HG02571 (cell line): ENCODE results near the gene LRP2.

ENCODE experiments used
- ATAC-seq: cut with Tn5 transposase; IDR thresholded peaks from one replicate; pipeline ENCODE4 v1.9.1; 2021; ENCODE audit warnings: mild to moderate bottlenecking, moderate library complexity; ENCODE audit not compliant: unreplicated experiment

The LRP2 gene

GRCh38 chr2:169094676-169095075, 267.7 kb downstream of the LRP2 start:
- no peak for ATAC-seq

- no peak for ATAC-seq
These were observed 268.8 kb downstream of the LRP2 start for GRCh38 chr2:169093535-169093934.

GRCh38 chr2:169091761-169092519, 270.4 kb downstream of the LRP2 start:
- ATAC-seq: no peak

GRCh38 chr2:169091256-169091655, 271.1 kb downstream of the LRP2 start:
- ATAC-seq: no peak

DNA sequence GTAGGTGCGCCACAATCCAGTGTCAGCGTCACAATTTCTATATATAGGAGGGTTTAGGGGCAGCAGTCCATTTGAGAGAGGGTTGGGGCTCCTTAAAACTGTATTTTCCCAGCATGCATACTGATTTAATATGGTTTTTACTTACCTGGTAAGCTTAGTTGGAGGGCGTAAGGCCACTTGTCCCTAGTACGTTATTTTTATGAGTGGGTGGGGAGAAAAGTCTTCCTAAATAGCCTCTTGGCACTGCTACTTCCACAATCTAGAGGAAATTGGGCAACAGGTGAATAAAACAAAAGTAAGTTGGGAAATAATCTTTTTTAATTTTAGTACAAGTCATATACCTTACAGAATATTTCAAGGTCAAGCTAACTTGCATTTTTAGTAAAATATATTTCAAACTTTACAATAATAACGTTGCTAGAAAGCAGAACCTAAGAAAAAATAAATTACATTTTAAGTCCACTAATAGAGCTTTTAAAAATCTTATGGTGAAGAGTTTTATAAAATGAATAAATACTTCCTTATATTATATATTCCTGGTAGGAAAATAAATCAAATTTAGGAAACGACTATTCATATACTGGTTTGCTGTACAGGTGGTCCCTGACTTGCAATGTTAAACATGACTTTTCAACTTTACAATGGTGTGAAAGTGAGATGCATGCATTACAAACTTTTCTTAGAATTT, 272.1 kb downstream of the LRP2 start:
- ATAC-seq: no peak

DNA sequence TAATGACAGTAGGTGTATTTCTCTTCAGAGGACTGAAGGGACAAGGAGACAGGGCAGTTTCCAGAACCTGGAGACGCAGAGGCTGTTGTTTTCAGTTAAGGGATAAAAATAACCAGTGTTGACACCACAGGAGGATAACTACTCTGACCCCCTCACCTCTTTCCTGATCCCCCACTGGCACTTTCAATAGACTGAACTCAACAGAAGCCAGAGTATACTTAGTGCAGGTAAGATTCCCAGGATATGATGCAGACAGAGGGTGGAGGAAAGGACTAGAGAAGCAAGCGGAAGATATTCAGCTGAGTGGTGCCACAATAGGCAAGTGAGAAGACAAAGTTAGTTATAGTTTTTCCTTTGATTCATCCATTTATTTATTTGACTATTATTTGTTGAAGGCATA, 273.2 kb downstream of the LRP2 start:
- no peak for ATAC-seq

- ATAC-seq: no peak
These were observed 274.5 kb downstream of the LRP2 start for GRCh38 chr2:169087757-169088379.

DNA sequence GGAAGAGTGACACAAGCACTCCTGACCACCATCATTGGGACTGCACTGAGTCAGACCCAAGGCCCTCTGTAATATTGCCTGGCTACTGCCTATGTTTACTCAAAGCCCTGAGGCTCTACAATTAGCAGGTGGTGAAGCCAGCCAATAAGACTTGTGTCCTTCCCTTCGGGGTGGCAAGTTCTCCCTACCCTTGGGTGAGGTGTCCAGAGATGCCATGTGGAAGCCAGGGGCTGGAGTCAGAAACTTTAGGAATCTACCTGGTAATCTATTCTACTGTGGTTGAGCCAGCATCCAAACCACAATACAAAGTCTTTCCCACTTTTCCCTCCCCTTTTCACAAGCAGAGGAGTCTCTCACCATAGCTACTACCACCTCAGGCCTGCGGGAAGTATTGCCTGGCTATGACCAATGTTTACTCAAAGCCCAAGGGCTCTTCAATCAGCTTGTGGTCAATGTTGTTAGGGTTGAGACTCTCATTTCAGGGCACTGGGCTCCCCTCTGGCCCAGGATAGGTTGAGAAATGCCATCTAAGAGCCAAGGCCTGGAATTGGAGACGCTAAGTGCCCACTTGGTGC, 275.4 kb downstream of the LRP2 start:
- no peak for ATAC-seq

GRCh38 chr2:169082995-169083394, 279.3 kb downstream of the LRP2 start:
- ATAC-seq: peak; percentile 53

DNA sequence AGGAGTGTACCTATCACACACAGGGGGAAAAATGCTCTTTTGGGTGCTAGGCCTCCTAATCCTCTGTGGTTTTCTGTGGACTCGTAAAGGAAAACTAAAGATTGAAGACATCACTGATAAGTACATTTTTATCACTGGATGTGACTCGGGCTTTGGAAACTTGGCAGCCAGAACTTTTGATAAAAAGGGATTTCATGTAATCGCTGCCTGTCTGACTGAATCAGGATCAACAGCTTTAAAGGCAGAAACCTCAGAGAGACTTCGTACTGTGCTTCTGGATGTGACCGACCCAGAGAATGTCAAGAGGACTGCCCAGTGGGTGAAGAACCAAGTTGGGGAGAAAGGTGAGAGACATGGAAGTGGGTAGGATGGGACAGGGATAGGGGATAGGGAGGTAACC, 280.8 kb downstream of the LRP2 start:
- ATAC-seq: no peak

DNA sequence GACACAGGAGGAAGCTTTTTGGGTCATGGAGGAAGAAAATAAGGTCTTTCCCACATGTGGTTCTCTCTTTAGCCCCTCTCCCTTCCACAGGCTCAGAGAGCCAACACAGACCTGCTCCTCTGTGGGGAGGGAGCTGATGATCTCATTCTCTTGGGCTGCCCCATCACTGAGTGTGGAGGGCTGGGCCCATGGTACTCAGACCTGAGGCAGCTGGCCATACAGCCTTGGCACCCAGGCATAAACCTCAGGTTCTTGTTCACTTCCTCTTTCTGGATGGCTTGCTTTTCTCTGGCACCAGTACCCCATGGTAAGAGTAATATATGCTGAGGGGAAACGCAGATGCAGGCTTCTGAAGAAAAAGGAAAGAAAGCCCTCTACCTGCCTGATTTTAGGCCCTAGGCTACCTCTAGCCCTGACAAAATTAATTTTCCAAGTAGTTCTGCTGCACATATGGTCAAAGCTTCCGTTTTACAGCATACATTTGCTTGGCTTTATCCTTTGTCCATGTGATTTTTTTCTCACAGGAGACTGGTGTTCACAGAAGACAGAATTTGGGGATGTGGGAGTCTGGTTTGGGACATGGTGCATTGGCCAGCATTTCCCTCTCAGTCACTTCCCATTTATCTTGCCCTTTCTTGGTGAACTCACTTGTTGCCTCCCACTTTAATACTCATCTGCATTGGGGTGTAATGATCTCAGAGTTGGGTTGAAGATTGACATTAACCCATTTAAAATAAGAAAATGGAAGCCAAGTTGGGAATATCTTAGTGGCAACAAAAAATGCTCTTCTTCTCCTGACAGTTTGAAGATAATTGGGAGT, 281.9 kb downstream of the LRP2 start:
- ATAC-seq: peak; percentile 72

GRCh38 chr2:169077674-169078240, 284.6 kb downstream of the LRP2 start:
- no peak for ATAC-seq
